ENCODE data around the gene CNTNAP2. TPM values are rescaled to one million over a fixed set of nuclear protein-coding genes. Genes with fewer than 3 reads are reported as not detected.

The CNTNAP2 gene
- total RNA-seq, 1 experiment from 2014 or later, result 64.5 TPM

GRCh38 chr7:147497246-147497645, 1380.6 kb downstream of the CNTNAP2 start:
- H2AK5ac ChIP-seq (ENCODE audit: insufficient read length, low read length), result no peak overlapping the region
- no peak overlapping the region for H2BK120ac ChIP-seq (ENCODE audit: low read depth, low read length, poor library complexity, severe bottlenecking)
- no peaks in the 10 kb centered on the region for H4K20me1 ChIP-seq (ENCODE audit: control insufficient read depth, insufficient read depth, insufficient read length)
- H4K91ac ChIP-seq (ENCODE audit: insufficient read length, low read depth, low read length), result no peak overlapping the region
- DNase-seq, result no peak
- no peaks in the 10 kb centered on the region for H3K79me2 ChIP-seq (ENCODE audit: insufficient read depth, low read length)
- no CpG with 5 or more reads among the region's 1 CpG for whole genome bisulfite sequencing (ENCODE audit: extremely low coverage, insufficient read length, low lambda C conversion rate)
- H3K4me3 Mint-ChIP-seq, result no peak overlapping the region
- no peak overlapping the region for H3K4ac ChIP-seq (ENCODE audit: low read depth, low read length)
- H3K23ac ChIP-seq (ENCODE audit: insufficient read length, low read depth, low read length), result no peak overlapping the region
- H3K9me3 ChIP-seq (ENCODE audit: control insufficient read depth, low read depth, low read length), result no peaks in the 10 kb centered on the region
- H3K18ac ChIP-seq (ENCODE audit: insufficient read length, low read depth, low read length), result no peak overlapping the region
- H3K4me2 ChIP-seq (ENCODE audit: insufficient read depth, insufficient read length, low read length), result no peak overlapping the region
- TF ChIP-seq CTCF (conservative IDR thresholded peaks at IDR 0.05), result no peak
- H3K14ac ChIP-seq (ENCODE audit: insufficient read depth, low read length), result no peak overlapping the region
- H2BK20ac ChIP-seq (ENCODE audit: low read depth, low read length, poor library complexity, severe bottlenecking), result no peak overlapping the region
- H3K56ac ChIP-seq (ENCODE audit: insufficient read length, low read depth, low read length), result no peak overlapping the region
- no peaks in the 10 kb centered on the region for H3K4me1 Mint-ChIP-seq
- no peak overlapping the region for H3K27ac Mint-ChIP-seq
- H3K27me3 Mint-ChIP-seq (ENCODE audit: low read depth), result no peaks in the 10 kb centered on the region
- H3K36me3 Mint-ChIP-seq (ENCODE audit: insufficient read depth in 1 of 3, low read depth in 3 of 3), result peaks cover 3 to 11% (median 3%) of the 10 kb centered on the region in 3 experiments; a peak in 4 of 7 replicates
- no peak overlapping the region for H2BK5ac ChIP-seq (ENCODE audit: insufficient read length, low read length)
- no peaks in the 10 kb centered on the region for H3K27me3 ChIP-seq (ENCODE audit: insufficient read depth, low read length)
- H4K5ac ChIP-seq (ENCODE audit: insufficient read length, low read depth, low read length), result no peak overlapping the region
- H3K23me2 ChIP-seq (ENCODE audit: insufficient read length, low read depth, low read length, poor library complexity, severe bottlenecking), result no peaks in the 10 kb centered on the region
- peaks cover 9 to 12% of the 10 kb centered on the region in 2 experiments; a peak in 4 of 5 replicates for H3K9me3 Mint-ChIP-seq
- H3K4me1 ChIP-seq (ENCODE audit: insufficient read depth, low read length), result no peaks in the 10 kb centered on the region
- no peak overlapping the region for H3T11ph ChIP-seq (ENCODE audit: low read length)
- H3K79me1 ChIP-seq (ENCODE audit: insufficient read depth, low read depth, low read length, poor library complexity, severe bottlenecking), result no peaks in the 10 kb centered on the region
- H3K9ac ChIP-seq (ENCODE audit: extremely low read depth, insufficient read length, low read length), result no peak overlapping the region
- no peak overlapping the region for H2AFZ ChIP-seq (ENCODE audit: low read length)
- H2BK15ac ChIP-seq (ENCODE audit: low read depth, low read length), result no peak overlapping the region
- no peak overlapping the region for H4K8ac ChIP-seq (replicated peaks; ENCODE audit: insufficient read length, low read depth, low read length)
- no peak overlapping the region for H3K27ac ChIP-seq (ENCODE audit: insufficient read length, low read depth, low read length)
- no peak overlapping the region for H2BK12ac ChIP-seq (ENCODE audit: insufficient read length, low read depth, low read length)
